Dedifferentiated amniotic fluid mesenchymal stem cell (primary cell): Measurements from ENCODE around the gene HSBP1L1.
"Not testable (repeated sequence)": the region's sequence is repeated elsewhere in the genome, so short reads cannot be mapped to it uniquely, and the experiment has no call there.

Experiments used
- DNase-seq: peaks from one replicate; pipeline ENCODE4 v3.0.0-alpha.2; 2016; ENCODE audit errors: extremely low spot score

The HSBP1L1 gene

DNA sequence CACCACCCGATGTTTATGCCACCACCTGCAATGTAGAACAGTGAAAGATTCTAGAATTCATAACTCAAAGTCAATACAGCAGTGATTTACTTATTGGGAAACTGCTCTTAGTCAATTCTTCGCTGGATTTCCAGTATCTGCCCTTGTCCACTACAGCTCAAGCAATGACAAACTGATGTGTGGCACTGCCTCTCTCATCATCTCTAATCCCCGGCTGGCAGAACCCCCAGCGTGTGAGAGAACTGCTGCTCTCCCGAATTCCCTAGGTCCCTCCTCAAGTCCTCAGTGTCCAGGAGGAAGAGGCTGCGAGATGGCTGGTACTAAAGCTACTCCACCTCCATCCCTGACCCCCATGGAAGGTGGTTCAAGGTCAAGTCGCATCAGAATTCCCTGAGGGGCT, 22.3 kb downstream of the HSBP1L1 start:
- no peak for DNase-seq

DNA sequence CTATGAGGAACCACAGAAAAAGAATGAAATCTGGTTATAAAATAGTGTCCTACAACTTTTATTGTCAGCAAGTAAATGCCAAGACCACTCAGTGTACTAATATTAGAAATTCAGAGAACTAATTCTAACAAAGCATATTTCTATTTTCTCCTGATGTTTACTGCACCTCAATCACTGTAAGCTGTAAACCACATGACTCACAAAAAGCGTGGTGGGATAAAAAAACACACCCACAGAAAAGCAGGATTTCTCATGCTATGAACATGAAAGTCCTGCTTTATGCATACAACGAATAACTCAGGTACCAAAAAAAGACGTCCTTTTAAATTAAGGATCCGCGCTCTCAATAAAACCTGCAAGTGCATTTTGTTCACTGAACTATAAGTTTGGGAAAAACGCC, 23.1 kb downstream of the HSBP1L1 start:
- DNase-seq = no peak

GRCh38 chr18:79988071-79988450, 23.6 kb downstream of the HSBP1L1 start:
- DNase-seq = no peak

DNA sequence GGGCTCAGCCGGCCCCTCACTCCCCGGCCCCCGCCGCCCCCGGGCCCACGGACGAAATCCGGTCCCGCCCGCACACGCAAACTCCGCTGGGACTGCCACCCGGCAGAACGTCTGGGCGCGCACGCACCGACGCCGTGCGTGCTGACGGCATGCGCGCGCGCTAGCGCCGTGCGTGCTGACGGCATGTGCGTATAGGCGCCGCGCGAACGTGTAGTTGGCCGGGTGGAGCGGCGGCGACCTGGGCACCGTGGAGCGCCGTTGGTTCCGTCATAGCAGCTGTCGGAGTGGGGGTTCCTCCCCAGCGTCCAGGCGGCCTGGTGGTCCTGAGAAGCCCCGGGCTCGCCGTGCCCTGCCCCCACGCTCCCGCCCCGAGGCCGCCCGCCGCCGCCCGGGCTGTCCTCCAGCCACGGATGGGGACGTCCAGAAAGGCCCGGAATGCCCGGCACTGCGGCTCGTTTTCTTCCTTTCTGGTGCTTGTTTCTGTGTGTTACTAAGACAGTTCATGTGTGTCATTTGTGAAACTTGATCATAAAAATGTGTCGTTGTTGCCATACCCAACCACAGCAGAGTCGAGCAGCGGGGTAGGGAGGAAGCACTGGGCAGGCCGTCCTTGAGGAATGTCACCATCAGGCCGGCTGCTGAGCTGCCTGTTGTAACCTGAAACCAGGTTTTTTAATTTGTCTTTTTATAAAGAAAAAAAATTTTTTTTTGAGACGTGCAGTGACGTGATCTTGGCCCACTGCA, 24.2 kb downstream of the HSBP1L1 start, which contains the start of gene TXNL4A:
Gene TXNL4A (minus strand): TSS at position 113 of the 744 bp plus-strand sequence. CDS start 171 bp downstream, outside the sequence.
- peak; percentile 75 for DNase-seq

DNA sequence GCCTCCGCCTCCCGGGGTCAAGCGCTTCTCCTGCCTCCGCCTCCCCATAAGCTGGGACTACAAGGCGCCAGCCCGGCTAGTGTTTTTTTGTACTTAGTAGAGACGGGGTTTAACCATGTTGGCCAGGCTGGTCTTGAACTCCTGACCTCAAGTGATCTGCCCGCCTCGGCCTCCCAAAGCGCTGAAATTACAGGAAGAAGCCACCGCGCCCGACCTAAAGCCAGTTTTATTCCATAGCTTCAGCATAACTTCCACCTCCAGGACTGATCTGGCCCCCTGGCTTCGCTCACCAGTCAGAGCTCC, 24.7 kb downstream of the HSBP1L1 start:
- DNase-seq = no peak

DNA sequence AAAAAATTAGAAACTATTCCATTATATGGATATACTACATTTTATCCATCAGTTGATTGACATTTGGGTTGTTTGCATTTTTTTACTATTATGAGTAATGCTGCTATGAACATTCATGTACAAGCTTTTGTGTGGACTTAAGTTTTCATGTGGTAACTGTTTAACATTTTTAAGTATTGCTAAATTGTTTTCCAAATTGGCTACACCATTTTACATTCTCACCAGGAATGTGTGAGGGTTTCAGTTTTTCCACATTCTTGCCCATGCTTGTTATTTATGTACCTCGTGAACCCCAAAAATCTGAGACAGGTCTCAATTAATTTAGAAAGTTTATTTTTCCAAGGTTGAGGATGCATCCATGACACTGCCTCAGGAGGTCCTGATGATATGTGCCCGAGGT, 27.1 kb downstream of the HSBP1L1 start:
- DNase-seq = no peak

DNA sequence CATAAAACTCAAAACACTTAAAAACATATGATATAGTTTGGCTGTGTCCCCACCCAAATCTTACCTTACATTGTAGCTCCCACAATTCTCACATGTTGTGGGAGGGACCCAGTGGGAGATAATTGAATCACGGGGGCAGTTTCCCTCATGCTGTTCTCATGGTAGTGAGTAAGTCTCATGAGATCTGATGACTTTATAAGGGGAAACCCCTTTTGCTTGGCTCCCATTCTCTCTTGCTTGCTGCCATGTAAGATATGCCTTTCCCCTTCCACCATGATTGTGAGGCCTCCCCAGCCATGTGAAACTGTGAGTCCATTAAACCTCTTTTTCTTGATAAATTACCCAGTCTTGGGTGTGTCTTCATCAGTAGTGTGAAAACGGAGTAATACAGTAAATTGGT, 35.3 kb downstream of the HSBP1L1 start:
- DNase-seq = not testable (repeated sequence)

DNA sequence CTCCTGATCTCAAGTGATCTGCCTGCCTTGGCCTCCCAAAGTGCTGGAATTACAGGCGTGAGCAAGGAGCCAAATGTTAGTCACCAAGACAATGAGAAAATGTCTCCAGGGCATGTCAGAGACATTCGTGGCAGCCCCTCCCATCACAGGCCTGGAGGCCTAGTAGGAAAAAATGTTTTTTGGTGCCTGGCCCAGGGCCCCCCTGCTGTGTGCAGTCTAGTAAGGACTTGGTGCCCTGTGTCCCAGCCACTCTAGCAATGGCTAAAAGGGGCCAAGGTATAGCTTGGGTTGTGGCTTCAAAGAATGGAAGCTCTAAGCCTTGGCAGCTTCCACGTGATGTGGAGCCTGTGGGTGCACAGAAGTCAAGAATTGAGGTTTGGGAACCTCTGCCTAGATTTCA, 36.4 kb downstream of the HSBP1L1 start:
- no peak for DNase-seq

DNA sequence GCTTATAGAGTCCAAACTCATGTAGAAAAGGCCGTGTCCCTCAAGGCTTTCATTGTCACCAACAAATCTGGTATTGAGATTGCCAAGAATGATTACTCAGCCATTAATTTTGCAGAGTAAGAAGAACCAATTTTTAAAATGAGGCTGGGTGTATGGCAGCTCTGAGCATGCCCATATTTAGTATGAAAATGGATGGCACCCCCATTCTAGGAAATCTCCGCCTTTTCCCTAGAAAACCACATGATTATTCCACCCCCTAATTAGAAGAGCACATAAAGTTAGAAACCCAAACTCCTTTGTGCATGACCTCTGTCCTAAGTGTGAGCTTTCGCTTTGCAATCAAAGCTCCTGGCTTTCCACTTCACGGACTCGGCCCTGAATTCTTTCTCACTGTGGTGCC, 38.0 kb downstream of the HSBP1L1 start:
- DNase-seq = no peak

GRCh38 chr18:80004600-80005342, 40.3 kb downstream of the HSBP1L1 start:
- no peak for DNase-seq

GRCh38 chr18:80006724-80007123, 42.3 kb downstream of the HSBP1L1 start:
- DNase-seq = no peak

DNA sequence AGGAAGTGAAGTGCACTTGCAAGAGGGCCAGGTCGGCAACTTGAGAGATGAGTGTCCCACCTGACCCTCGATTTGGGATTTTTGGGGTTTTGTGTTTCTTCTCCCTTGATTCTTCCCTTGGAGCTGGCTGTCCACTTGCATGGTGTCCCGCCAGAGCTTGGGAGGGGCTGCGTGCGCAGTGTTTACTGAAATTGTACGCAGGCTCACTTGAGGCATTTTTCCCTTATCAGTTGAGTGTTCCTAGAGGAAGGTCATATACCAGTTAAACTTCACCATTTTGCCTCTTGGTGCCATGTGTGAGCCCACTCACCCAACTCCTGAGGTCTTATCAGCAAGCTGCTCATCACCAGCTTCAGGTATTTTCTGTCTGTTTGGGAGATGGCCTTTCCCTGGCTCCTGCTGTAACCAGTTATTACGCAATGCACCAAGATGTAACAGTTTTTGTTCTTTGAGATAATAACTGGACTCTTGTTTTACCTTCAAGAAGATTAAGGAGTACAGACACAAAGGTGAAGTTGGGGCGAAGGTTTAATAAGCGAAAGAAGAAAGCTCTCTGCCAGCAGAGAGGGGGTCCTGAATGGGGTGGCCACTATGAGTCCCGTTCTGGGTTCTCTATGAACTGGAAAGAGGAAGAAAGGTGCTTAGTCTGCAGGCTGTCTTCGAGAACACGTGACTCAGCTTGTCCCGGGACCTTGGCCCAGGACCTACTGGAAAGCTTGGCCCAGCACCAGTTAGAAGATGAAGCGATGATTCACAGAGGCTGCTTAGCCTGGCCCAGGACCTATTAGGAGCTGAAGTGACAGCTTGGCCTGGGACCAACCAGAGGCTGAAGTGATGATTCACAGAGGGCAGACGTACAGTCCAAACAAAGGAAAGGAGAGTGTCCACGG, 45.5 kb downstream of the HSBP1L1 start:
- DNase-seq = peak; percentile 86

DNA sequence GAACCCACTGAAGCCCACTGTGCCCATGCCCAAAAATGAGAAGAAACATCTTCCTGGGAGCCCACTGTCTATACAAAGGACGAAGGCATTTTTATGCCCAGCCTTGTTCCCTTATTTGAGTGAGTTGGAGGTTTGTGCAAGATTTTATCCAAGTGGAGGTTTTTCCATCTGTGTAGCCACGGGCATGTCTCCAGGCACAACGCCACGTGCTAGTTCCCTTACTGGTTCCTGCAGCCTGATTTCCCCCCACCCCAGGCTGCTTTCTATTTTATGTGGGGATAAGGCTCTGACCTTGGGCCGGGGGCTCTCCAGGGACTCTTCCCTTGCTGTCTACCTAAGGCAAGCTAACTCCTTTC, 46.1 kb downstream of the HSBP1L1 start:
- no peak for DNase-seq

DNA sequence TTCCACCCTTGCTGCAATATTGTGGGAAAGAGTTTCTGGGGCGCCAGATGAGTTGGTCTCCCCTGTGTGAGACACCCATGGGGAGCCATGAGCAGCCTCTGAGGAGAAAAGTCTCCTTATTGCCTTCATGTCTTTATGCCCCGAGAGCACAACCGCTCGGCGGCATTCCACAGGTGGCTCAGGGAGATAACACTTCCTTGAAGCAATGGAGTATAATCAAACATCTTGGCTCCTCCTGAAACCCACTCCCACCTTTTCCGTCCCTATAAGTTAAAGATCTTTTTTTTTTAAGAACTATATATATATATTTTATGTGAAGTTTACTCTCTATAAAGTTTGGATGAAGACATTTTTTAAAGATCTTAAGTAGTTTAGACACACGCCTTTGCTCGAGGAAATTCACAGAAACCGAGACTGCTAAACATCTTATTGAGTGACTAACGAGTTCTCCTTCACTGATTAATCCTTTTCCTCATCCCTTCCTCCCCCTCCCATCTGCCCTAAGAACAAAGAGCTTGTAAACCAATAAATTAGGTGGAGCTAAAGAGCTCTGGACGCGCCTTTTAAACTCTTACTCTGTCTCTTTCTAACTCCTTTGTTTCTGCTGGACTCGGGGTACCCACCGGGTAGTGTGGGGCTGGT, 47.2 kb downstream of the HSBP1L1 start:
- not testable (repeated sequence) for DNase-seq

DNA sequence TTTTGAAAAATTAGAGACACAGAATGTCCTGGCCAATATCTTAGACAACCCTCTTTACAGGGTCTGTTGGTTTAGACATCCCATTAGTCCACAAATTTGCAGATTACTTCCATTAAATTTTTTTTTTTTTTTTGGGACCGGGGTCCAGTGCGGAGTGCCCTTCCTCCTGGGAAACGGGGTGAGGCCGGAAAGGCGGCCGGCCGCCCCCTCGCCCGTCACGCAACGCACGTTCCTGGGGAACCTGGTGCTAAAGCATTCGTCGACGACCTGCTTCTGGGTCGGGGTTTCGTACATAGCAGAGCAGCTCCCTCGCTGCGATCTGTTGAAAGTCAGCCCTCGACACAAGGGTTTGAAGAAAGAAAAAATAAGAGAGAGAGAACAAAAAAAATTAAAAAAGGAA, 48.3 kb downstream of the HSBP1L1 start:
- DNase-seq = no peak
